ENCODE measurements around the gene SUDS3. TPM values are rescaled to one million over a fixed set of nuclear protein-coding genes. Genes with fewer than 3 reads are reported as not detected.

SUDS3 gene
- total and polyA plus RNA-seq, 4 experiments from 2014 or later = 14.4 to 35.0 (median 28.7) TPM

GRCh38 chr12:118356809-118357256 is 19.5 kb upstream of the SUDS3 start:
- peaks cover 5 to 22% of the 10 kb centered on the region in 2 donors for H3K36me3 Mint-ChIP-seq
- H3K4me3 Mint-ChIP-seq = peak overlapping the region in 7 of 8 donors; percentile 0 to 94 (median 85)
- H3K27ac Mint-ChIP-seq = peak overlapping the region in 5 of 7 donors; percentile 43 to 93 (median 78)
- Histone ChIP-seq H3K27me3 (ENCODE audit: insufficient read depth, low read length) (no peaks in the 10 kb centered on the region), H3K27ac (ENCODE audit: low read depth, low read length) (no peak overlapping the region), H3K36me3 (ENCODE audit: insufficient read depth, low read length) (no peaks in the 10 kb centered on the region), H3K9me3 (ENCODE audit: control insufficient read depth in 1 of 2, low read length in 2 of 2) (no peaks in the 10 kb centered on the region), H3K4me3 (ENCODE audit: low read length in 2 of 2) (no peak overlapping the region), H3K4me1 (ENCODE audit: insufficient read depth, low read length) (peaks cover 41% of the 10 kb centered on the region)
- POLR2A ChIA-PET (ENCODE audit: partially characterized antibody) = interaction anchor here (1.4 to 4.8 kb wide), 3 partner anchors 14 to 20 kb away, joined by 6 to 61 read pairs (median 55); partner anchors contain the start of genes SUDS3 and TAOK3
- DNase-seq = no peak
- peaks cover 29 to 67% (median 49%) of the 10 kb centered on the region in 4 donors for H3K4me1 Mint-ChIP-seq
- no peaks in the 10 kb centered on the region for H3K9me3 Mint-ChIP-seq
- CTCF ChIA-PET (ENCODE audit: partially characterized antibody) = interaction anchor here (0.5 to 7.3 kb wide), 5 partner anchors 14 to 50 kb away, joined by 3 to 119 read pairs (median 5); partner anchors contain the start of genes SUDS3 and TAOK3
- no peaks in the 10 kb centered on the region for H3K27me3 Mint-ChIP-seq
- intact Hi-C loops (cut with micrococcal nuclease) = loop anchor here (5.0 kb wide), 3 partner anchors 40 to 175 kb away; no protein-coding TSS in a partner anchor

- ChIA-PET POLR2A (ENCODE audit: partially characterized antibody) (interaction anchor here (1.1 to 4.8 kb wide), 5 partner anchors 14 to 221 kb away, joined by 3 to 61 read pairs (median 6); partner anchors contain the start of genes SUDS3 and TAOK3), CTCF (ENCODE audit: partially characterized antibody) (interaction anchor here (0.5 to 7.3 kb wide), 7 partner anchors 13 to 175 kb away, joined by 3 to 119 read pairs (median 4); partner anchors contain the start of genes SUDS3 and TAOK3)
- Mint-ChIP-seq H3K4me3 (peak overlapping the region; percentile 63 to 94 (median 82)), H3K27me3 (no peaks in the 10 kb centered on the region), H3K9me3 (no peaks in the 10 kb centered on the region), H3K36me3 (peaks cover 5 to 22% of the 10 kb centered on the region in 2 donors), H3K27ac (peak overlapping the region; percentile 74 to 93 (median 86)), H3K4me1 (peaks cover 29 to 67% (median 49%) of the 10 kb centered on the region in 4 donors)
- intact Hi-C loops (cut with micrococcal nuclease) = loop anchor here (5.0 kb wide), 3 partner anchors 40 to 175 kb away; no protein-coding TSS in a partner anchor
- Histone ChIP-seq H3K36me3 (ENCODE audit: insufficient read depth, low read length) (no peaks in the 10 kb centered on the region), H3K9me3 (ENCODE audit: control insufficient read depth in 1 of 2, low read length in 2 of 2) (no peaks in the 10 kb centered on the region), H3K4me3 (ENCODE audit: low read length in 2 of 2) (peak overlapping the region; percentile 15 to 56), H3K4me1 (ENCODE audit: insufficient read depth, low read length) (peaks cover 41% of the 10 kb centered on the region), H3K27ac (ENCODE audit: low read depth, low read length) (peak overlapping the region; percentile 28), H3K27me3 (ENCODE audit: insufficient read depth, low read length) (no peaks in the 10 kb centered on the region)
- peak; percentile 60 to 78 (median 64) for DNase-seq
Measured at GRCh38 chr12:118357257-118358007, 18.9 kb upstream of the SUDS3 start.

- H3K27me3 Mint-ChIP-seq = no peaks in the 10 kb centered on the region
- ChIA-PET POLR2A (ENCODE audit: partially characterized antibody) (interaction anchor here (1.1 to 4.8 kb wide), 5 partner anchors 13 to 221 kb away, joined by 3 to 61 read pairs (median 6); partner anchors contain the start of genes SUDS3 and TAOK3), CTCF (ENCODE audit: partially characterized antibody) (interaction anchor here (0.7 to 7.3 kb wide), 9 partner anchors 9 to 176 kb away, joined by 3 to 119 read pairs (median 4); partner anchors contain the start of genes SUDS3 and TAOK3)
- DNase-seq = no peak
- no peaks in the 10 kb centered on the region for H3K9me3 Mint-ChIP-seq
- peak overlapping the region; percentile 63 to 96 (median 86) for H3K4me3 Mint-ChIP-seq
- peaks cover 28 to 65% (median 48%) of the 10 kb centered on the region in 4 donors for H3K4me1 Mint-ChIP-seq
- peaks cover 41% of the 10 kb centered on the region for H3K4me1 ChIP-seq (ENCODE audit: insufficient read depth, low read length)
- no peaks in the 10 kb centered on the region for H3K36me3 ChIP-seq (ENCODE audit: insufficient read depth, low read length)
- no peaks in the 10 kb centered on the region for H3K27me3 ChIP-seq (ENCODE audit: insufficient read depth, low read length)
- H3K36me3 Mint-ChIP-seq = peaks cover 5 to 20% of the 10 kb centered on the region in 2 donors
- peak overlapping the region; percentile 28 for H3K27ac ChIP-seq (ENCODE audit: low read depth, low read length)
- peak overlapping the region in 5 of 7 donors; percentile 74 to 93 (median 79) for H3K27ac Mint-ChIP-seq
- intact Hi-C loops (cut with micrococcal nuclease) = loop anchor here (5.0 kb wide), 3 partner anchors 41 to 176 kb away; no protein-coding TSS in a partner anchor
- H3K4me3 ChIP-seq (ENCODE audit: low read length in 2 of 2) = peak overlapping the region; percentile 15 to 56
- no peaks in the 10 kb centered on the region for H3K9me3 ChIP-seq (ENCODE audit: control insufficient read depth in 1 of 2, low read length in 2 of 2)
Measured at GRCh38 chr12:118358008-118358359, 18.4 kb upstream of the SUDS3 start.

GRCh38 chr12:118358612-118359540 is 17.5 kb upstream of the SUDS3 start:
- H3K27me3 ChIP-seq (ENCODE audit: insufficient read depth, low read length) = no peaks in the 10 kb centered on the region
- no peaks in the 10 kb centered on the region for H3K9me3 ChIP-seq (ENCODE audit: control insufficient read depth in 1 of 2, low read length in 2 of 2)
- Mint-ChIP-seq H3K4me3 (peak overlapping the region; percentile 86 to 98 (median 93)), H3K36me3 (peaks cover 7 to 15% of the 10 kb centered on the region in 2 donors), H3K27me3 (no peaks in the 10 kb centered on the region), H3K4me1 (peaks cover 25 to 60% (median 44%) of the 10 kb centered on the region in 4 donors), H3K27ac (peak overlapping the region; percentile 79 to 94 (median 88)), H3K9me3 (no peaks in the 10 kb centered on the region)
- peak overlapping the region; percentile 54 for H3K27ac ChIP-seq (ENCODE audit: low read depth, low read length)
- DNase-seq = peak in 2 of 5 donors; percentile 9 to 11
- ChIA-PET POLR2A (ENCODE audit: partially characterized antibody) (interaction anchor here (0.7 to 4.8 kb wide), 11 partner anchors 8 to 298 kb away, joined by 3 to 61 read pairs (median 4); partner anchors contain the start of genes SUDS3, TAOK3 and WSB2), CTCF (ENCODE audit: partially characterized antibody) (interaction anchor here (0.8 to 7.3 kb wide), 11 partner anchors 8 to 238 kb away, joined by 3 to 119 read pairs (median 3); partner anchors contain the start of genes SUDS3 and TAOK3)
- intact Hi-C loops (cut with micrococcal nuclease) = loop anchor here (1.0 to 5.0 kb wide), 4 partner anchors 14 to 177 kb away; no protein-coding TSS in a partner anchor
- peaks cover 41% of the 10 kb centered on the region for H3K4me1 ChIP-seq (ENCODE audit: insufficient read depth, low read length)
- H3K4me3 ChIP-seq (ENCODE audit: low read length in 2 of 2) = peak overlapping the region; percentile 15 to 56
- H3K36me3 ChIP-seq (ENCODE audit: insufficient read depth, low read length) = no peaks in the 10 kb centered on the region

GRCh38 chr12:118359541-118359915 is 16.8 kb upstream of the SUDS3 start:
- DNase-seq = peak; percentile 28 to 58 (median 35)
- POLR2A ChIA-PET (ENCODE audit: partially characterized antibody) = interaction anchor here (0.7 to 4.8 kb wide), 9 partner anchors 8 to 299 kb away, joined by 3 to 61 read pairs (median 4); partner anchors contain the start of genes SUDS3, TAOK3 and WSB2
- H3K4me1 Mint-ChIP-seq = peaks cover 28 to 57% (median 42%) of the 10 kb centered on the region in 4 donors

GRCh38 chr12:118361092-118361404 is 15.3 kb upstream of the SUDS3 start:
- Mint-ChIP-seq H3K36me3 (peaks cover 0 to 4% of the 10 kb centered on the region in 2 donors), H3K4me3 (no peak overlapping the region), H3K9me3 (peaks cover 0 to 1% (median 0%) of the 10 kb centered on the region in 8 donors), H3K27ac (no peak overlapping the region), H3K4me1 (peaks cover 24 to 51% (median 37%) of the 10 kb centered on the region in 4 donors), H3K27me3 (no peaks in the 10 kb centered on the region)
- H3K4me3 ChIP-seq (ENCODE audit: low read length in 2 of 2) = no peak overlapping the region
- intact Hi-C loops (cut with micrococcal nuclease) = no loop called here
- ChIA-PET POLR2A (ENCODE audit: partially characterized antibody) (no interaction called here), CTCF (ENCODE audit: partially characterized antibody) (interaction anchor here (7.3 kb wide), 1 partner anchor 16 kb away, joined by 119 read pairs; the partner anchor contains the start of gene SUDS3)
- H3K27ac ChIP-seq (ENCODE audit: low read depth, low read length) = no peak overlapping the region
- no peak for DNase-seq
- H3K9me3 ChIP-seq (ENCODE audit: control insufficient read depth in 1 of 2, low read length in 2 of 2) = no peaks in the 10 kb centered on the region
- H3K36me3 ChIP-seq (ENCODE audit: insufficient read depth, low read length) = no peaks in the 10 kb centered on the region
- H3K4me1 ChIP-seq (ENCODE audit: insufficient read depth, low read length) = peaks cover 31% of the 10 kb centered on the region
- H3K27me3 ChIP-seq (ENCODE audit: insufficient read depth, low read length) = no peaks in the 10 kb centered on the region

More at GRCh38 chr12:118359541-118359915, 16.8 kb upstream of the SUDS3 start:
- H3K27ac Mint-ChIP-seq = peak overlapping the region; percentile 79 to 94 (median 88)
- Histone ChIP-seq H3K9me3 (ENCODE audit: control insufficient read depth in 1 of 2, low read length in 2 of 2) (no peaks in the 10 kb centered on the region), H3K27ac (ENCODE audit: low read depth, low read length) (peak overlapping the region; percentile 54), H3K4me1 (ENCODE audit: insufficient read depth, low read length) (peaks cover 41% of the 10 kb centered on the region), H3K36me3 (ENCODE audit: insufficient read depth, low read length) (no peaks in the 10 kb centered on the region), H3K27me3 (ENCODE audit: insufficient read depth, low read length) (no peaks in the 10 kb centered on the region), H3K4me3 (ENCODE audit: low read length in 2 of 2) (peak overlapping the region; percentile 15 to 56)
- peak overlapping the region; percentile 86 to 98 (median 93) for H3K4me3 Mint-ChIP-seq
- peaks cover 5 to 10% of the 10 kb centered on the region in 2 donors for H3K36me3 Mint-ChIP-seq
- intact Hi-C loops (cut with micrococcal nuclease) = loop anchor here (1.0 to 5.0 kb wide), 4 partner anchors 14 to 177 kb away; no protein-coding TSS in a partner anchor
- no peaks in the 10 kb centered on the region for H3K27me3 Mint-ChIP-seq
- CTCF ChIA-PET (ENCODE audit: partially characterized antibody) = interaction anchor here (0.9 to 7.3 kb wide), 7 partner anchors 9 to 239 kb away, joined by 3 to 119 read pairs (median 3); partner anchors contain the start of genes SUDS3 and TAOK3
- H3K9me3 Mint-ChIP-seq = peaks cover 0 to 1% (median 0%) of the 10 kb centered on the region in 8 donors

Measured in CD4-positive, alpha-beta memory T cell (primary cell).